Astrocyte (in vitro differentiated cells and primary cell): ENCODE data around the gene FUCA1.
"Not testable (repeated sequence)": the region's sequence is repeated elsewhere in the genome, so short reads cannot be mapped to it uniquely, and the experiment has no call there.

Experiments used
- CTCF ChIP-seq: IDR thresholded peaks from 2 replicates; pipeline ENCODE4 v1.5.1; 2011; ENCODE audit warnings: low read depth, mild to moderate bottlenecking, inconsistent platforms, low read length, moderate library complexity; ENCODE audit not compliant: insufficient read depth
- EZH2 ChIP-seq: IDR thresholded peaks from 2 replicates; pipeline ENCODE4 v1.6.1; 2012; ENCODE audit warnings: mild to moderate bottlenecking, low read length, inconsistent platforms; ENCODE audit not compliant: insufficient read depth

GRCh38 chr1:23847482-23848095, 20.5 kb downstream of the FUCA1 start:
- not testable (repeated sequence) for TF ChIP-seq CTCF, EZH2
